NCI-H2227 (cell line): ENCODE results near the gene MTSS2.

Experiments
- DNase-seq: peaks from one replicate; lab custom pipeline; 2025; ENCODE audit not compliant: unreplicated experiment; lab: John Stamatoyannopoulos, UW

The MTSS2 gene

DNA sequence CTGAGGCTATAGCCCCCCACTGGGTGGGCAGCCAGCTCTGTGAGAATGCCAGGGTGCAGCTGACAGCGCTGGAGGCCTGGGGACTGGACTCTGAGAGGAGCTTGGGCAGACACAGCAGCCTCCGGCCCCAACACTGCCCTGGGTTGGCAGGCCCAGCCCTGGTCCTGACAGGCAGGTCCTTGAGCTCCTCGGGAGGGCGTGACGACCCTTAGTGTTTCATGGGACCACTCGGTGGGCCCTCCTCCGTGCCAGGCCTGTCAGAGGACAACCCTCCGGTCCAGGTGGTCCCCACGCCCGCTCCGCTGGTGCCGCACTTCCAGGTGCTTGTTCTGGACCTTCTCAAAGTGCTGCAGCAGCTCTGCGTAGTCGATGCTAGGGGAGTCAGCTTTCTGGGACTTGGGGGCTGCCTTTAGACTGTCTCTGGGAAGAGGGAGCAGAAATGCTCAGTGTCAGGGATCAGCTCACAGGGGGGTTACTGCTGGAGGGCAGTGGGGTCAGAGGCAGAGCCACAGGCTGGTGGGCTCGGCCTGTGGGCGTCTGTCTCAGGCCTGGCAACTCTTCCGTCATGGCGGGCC, 1.9 kb upstream of the MTSS2 start:
- no peak for DNase-seq

DNA sequence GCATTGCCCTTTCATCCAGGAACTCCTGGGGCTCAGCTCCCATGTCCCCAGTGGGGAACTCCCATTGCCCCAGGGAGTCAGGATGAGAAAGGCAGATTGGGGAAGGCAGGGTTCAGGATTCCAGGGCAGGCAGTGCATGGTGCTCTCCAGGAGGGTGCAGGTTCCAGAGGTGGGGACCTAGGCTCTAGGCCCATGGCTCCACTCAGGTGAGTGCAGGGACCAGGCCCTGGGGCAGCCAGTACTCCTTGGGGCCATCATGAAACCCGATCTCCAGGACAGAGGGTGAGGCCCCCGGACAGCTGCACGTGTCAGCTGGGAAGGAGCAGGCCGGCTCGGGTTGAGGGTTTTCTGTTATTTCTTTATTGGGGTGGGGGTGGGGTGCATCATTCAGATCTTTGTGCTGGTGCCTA, 1.3 kb upstream of the MTSS2 start:
- no peak for DNase-seq

GRCh38 chr16:70686376-70687101, 686 bp upstream of the MTSS2 start:
- DNase-seq = no peak

DNA sequence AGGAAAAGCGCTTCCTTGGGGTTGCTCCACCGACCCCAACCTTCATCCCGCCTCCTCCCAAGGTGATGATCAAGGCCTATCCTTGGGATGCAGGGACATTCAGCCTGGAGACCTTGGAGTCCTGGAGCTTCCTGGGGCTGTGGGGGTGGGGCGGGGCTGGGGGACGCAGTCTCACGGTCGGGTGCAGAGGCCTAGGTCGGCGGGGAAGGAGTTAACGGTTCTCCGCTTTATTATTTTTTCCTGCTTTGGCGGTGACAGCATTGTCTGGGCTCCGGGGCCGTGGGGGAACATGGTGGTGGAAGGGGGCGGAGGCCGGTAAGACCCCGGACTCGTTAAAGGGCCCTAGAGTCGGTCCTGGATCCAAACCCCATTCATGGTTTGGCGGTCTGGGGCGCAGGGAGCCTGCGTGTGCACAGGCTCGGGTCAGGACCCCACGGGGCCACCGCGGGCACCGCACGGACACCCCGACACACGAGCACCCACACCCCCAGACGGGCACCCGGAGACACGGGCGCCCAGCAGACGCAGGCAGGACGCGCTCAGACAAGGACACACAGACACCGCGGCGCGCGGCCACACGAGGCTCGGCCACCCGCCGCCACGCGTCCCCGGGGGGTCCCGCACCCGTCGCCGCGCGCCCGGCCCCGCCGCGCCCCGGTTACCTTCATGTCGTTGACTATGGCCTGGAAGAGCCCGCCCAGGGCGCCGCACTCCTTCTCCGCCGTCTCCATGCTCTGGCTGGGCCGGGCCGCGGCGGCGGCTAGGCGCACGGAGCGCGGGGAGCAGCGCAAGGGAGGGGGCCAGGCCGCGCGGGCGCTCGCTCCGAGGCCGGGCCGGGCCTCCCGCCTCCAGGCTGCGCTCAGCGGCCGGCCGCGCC, 554 bp downstream of the MTSS2 start:
- peak; percentile 65 for DNase-seq

DNA sequence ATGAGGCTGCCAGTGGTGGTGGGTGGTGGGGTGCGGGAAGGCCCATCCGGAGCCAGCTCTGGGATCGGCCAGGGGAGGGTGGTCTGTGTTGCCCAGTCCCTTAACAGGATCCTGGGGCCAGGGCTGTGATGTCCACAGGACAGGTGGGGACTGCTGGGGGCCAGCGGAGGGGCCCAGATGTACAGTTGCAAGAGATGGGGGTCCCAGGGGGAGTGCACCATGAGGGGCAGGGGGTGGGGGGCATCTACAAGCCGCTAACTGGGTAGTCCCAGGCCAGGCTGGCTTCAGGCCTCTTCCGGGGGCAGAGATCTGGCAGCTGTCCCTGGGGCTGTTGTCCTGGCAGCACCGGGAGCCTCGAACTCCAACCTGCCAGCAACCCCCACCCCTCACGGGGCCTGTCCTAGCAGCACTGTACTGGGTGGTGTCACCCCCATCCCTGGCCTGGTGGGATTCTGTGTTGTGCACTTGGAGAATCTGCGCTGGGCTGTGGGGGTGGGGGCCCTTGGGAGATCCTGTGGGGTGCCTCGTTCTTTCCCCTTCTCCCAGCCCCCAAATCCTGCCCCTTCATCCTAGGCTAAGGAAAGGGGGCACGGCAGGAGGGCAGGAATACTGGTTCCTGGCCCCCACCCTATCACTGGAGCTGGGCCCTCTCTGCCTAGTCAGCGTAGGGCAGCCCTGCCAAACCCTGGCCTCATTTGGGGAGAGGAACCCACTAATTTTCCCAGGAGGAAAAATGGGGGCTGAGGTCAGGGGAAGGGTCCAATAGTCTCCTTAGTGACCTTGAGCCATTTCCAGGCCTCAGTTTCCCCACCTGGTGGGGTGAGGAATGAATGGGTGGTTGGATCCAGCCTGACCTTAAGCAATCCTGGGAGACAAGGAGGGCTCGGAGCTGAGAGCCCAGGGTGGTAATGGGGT, 1.4 kb downstream of the MTSS2 start:
- DNase-seq = no peak

DNA sequence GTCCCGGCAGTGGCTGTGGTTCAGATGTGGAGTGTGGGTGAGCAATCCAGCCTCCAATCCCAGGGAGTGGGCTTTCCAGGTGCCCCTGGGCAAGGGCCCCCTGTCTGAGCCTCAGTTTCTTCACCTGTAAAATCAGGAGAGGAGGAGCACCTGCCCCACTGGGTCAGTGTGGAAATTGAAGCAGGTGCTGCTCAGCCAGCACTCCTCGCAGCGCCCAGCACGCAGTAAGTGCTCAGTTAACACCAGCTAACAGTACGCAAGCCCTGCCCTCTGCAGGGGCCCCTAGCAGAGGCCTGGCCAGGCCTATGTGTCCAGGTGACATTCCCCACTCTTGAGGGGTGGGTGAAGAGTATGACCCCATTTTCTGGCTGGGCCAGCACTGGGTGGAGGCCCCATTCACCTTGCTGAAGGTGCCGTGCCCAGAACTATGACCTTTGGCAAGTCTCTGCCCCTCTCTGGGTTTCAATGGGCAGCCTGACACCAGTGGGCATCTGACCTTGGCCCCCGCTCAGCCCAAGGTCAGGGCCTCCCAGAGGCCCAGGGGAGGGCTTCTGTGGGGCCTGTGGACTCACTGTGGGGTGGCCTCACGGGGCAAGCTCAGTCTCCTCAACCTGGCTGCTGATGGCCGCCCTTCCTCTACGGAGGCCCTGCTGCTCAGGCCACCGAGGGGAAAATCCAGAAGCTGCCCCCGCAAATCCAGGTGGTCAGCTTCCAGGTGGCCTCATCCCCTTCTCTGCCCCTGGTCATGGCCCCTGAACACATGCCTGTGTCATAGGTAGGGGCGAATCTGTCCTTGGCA, 2.5 kb downstream of the MTSS2 start:
- DNase-seq = no peak

DNA sequence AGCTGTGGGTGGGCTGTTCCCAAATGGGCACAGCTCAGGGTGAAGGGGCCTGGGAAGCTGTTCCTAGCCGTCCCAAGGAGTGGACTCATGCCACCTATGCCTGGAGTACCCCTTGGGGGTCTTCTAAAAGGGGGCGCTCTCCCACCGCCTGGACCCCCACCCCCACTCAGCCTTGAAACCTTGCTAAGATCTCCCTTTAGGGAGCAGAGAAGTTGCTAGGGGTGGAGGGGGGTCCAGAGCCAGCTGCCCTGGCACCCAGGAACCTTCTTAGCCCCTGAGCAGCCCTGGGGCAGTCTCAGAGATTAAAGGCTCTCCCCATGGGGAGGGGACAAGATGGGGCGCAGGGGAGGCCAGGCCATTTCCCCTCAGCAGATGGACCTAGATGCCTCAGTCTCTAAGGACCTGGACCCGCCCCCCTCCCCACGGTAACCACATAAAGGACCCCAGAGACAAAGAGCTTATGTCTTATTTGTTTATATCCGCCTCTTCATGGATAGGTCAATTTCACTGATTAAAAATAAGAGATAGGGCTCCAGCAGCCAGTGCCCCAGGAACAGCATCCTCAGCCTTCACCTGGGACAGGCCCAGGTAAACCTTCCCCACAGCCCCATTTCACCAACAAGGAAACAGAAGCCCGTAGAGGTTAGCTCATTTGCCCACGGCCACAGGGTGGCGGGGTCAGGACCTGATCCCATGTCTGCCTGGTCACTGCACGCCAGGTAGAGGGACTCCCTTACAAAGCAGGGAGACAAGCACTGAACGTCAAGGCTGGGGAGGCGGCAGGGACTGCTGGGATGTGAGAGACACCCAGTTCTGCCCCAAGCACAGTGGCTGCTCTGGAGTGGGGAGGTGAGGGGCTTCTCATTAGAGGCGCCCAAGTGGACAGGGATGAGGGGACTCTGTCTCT, 3.4 kb downstream of the MTSS2 start:
- no peak for DNase-seq

DNA sequence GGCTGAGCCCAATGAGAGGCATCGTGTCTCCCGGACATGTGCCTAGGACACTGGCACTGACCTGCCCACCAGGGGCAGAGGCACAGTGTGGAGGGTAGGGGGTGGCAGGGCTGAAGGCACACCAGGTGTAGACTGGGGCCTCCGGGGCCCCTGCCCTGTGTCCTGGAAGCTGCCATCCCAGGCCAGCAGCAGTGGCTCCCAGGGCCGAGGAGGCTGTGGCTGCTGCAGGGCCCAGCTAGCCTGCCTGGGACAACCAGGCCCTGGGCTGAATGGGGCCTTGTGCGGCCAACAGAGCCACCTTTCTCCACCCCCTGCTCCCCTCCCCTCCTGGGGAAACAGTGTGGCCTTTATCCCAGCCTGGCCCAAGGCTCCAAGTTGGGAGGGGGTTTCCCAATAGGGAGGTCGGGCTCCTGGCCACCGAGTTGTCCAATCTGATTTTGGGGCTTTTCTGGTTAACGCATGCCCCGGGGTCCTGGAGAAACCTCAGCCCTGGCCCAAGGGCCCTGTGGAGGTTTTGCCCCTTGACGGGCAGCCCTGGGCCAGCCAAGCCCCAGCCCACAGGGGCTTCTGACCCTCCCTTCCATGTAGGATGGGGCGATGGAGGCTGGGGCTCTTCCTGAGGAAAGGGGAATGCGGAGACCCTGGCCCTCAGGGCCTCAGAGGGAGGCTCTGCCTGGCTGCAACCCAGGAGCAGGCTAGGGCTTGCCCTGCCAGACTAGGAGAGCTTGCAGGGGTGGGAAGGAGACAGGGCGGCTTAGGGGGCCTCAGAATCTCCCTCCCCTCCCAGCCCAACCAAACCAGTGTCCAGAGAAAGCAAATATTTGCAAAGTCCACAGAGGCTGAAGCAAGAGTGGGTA, 4.2 kb downstream of the MTSS2 start:
- DNase-seq = no peak

DNA sequence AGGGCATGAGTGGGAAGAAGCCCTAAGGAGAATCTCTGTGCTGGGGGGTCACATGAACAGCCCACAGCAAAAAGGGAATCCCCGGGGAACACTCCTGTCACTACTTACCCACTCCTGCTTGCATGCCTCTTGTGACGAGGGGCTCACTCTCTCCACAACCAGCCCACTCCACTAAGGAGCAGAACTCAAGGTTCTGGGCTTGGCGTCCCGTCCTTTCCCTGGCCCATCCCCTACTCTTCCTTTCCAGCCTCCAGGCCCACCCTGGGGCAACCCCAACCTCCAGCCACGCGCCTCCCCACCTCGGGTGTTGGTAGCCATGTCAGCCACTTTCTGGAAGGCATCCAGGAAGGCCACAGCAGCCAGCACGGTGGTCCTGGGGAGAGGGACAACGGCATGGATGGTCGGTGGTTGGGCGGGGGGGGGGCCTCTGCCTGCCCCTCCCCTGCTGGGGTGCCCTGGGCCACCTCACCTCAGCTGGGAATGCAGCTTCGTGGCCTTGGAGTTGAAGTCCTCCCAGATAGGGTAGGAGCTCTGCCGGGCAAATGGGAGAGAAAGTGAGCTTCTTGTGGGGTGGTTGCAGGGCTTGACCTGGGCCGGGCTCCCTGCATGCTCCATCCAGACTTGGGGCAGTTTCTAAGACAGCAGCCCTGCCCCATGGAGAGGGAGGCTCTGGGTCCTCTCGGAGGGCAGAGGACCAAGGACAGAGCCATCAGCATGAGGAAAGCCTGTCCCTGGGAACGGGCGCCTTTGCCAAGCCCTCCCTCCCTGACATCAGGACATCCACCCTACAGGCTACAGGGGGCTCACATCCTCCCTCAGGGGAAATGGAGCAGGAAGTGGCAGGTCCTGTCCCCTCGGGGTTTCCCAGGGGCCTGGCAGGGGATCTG, 5.1 kb downstream of the MTSS2 start:
- no peak for DNase-seq

DNA sequence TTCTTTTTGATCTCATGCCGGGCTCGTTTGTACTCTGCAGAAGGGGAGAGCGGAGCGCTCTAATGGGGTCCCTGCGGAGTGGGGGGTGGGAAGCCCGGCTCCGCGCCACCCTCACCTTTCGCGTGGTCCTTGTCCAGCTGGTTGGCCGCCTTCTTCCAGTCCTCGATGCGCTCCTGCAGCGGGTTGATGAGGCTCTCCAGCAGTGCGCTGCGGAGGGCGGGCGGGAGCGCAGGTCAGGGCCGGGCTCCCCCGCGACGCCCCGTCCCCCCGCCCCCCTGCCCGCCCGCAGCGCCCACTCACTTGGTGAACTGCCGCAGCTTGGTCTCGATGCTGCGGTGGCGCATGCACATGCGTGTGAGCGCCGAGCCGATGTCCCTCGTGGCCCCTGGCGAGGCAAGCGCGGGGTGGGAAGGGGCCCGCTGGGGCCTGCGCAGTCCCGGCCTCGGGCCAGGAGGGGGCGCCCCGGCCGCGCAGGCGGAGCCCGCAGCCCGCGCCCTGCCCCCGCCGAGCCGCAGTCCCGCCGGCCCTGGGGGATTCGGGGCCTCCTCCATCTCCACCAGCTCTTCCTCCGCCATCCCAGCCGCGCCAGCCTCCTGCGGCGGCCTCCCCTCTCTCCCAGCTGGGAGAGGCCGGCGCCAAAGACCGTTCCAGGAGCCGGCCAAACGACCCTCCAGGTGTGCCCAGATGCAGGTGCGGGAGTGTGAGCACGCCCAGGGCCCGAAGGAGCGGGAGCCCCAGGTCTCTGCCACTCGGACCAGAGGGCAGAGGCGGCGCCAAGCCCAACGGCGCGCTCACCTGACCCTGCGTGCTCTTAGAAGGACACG, 6.0 kb downstream of the MTSS2 start:
- DNase-seq = no peak

- DNase-seq = no peak
Observed at GRCh38 chr16:70678898-70679670, 6.8 kb downstream of the MTSS2 start.

GRCh38 chr16:70678121-70678897, 7.5 kb downstream of the MTSS2 start:
- no peak for DNase-seq

DNA sequence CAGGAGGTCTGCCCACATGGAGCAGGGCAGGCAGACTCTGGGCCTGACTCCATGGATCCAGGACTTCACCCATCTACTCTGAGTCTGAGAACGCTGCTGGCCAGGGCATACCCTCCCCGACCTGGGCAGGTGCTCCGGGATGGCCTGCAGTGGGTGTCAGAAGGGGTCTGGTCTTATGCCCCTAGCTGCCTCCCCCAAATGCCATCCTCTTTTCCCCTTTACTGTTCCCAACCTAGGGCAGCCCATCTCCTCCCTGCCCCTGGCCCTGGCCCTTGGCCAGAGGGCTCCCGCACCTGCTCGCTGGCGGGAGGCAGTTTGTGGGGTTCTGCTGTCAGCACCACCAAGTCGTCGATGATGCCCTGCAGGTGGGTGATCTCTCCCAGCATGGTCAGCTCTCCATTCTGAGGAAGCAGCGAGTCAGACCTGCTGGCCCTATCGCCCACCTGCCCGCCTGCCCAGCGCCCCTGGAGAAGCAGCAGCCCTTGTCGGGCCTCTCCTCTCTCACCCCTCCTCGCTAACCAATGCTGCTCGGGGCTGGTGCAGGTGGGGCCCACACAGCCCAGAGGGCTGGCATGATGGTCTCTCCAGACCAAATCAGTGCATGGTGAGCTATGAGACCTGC, 8.2 kb downstream of the MTSS2 start:
- DNase-seq = no peak
